ENCODE results near the gene SAMD4A. TPM values are rescaled to one million over a fixed set of nuclear protein-coding genes. Genes with fewer than 3 reads are reported as not detected.

Gene SAMD4A
- total RNA-seq, 6 experiments from 2014 or later, result 33.8 to 53.7 (median 41.0) TPM

DNA sequence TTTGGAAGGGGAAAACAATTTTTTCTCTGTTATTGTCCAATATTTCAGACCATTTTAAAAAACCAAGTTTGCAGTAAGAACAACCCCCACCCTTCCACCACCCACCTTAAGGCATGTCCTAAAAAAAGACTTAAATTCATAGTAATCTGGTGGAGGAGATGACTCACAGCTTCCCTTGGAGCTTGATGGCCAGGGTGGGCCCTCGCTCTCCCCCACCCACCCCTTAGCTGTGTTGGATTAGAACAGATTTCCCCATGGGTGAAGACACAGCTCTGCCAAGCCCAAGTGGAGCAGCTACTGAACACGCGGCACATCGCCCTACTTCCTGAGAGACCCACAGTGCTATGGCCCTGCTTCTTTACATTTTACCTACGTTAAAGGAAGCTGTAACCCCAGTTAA is 195.4 kb downstream of the SAMD4A start:
- Mint-ChIP-seq H3K27ac (0 out of 2 replicates have a peak overlapping the region, but pooled peaks have one; percentile 17), H3K9me3 (no peaks in the 10 kb centered on the region), H3K4me3 (no peak overlapping the region), H3K4me1 (ENCODE audit: low read depth) (peaks cover 16% of the 10 kb centered on the region), H3K27me3 (ENCODE audit: insufficient read depth) (peaks cover 9% of the 10 kb centered on the region), H3K36me3 (ENCODE audit: low read depth) (peaks cover 50% of the 10 kb centered on the region)
- TF ChIP-seq, protein P1, sequence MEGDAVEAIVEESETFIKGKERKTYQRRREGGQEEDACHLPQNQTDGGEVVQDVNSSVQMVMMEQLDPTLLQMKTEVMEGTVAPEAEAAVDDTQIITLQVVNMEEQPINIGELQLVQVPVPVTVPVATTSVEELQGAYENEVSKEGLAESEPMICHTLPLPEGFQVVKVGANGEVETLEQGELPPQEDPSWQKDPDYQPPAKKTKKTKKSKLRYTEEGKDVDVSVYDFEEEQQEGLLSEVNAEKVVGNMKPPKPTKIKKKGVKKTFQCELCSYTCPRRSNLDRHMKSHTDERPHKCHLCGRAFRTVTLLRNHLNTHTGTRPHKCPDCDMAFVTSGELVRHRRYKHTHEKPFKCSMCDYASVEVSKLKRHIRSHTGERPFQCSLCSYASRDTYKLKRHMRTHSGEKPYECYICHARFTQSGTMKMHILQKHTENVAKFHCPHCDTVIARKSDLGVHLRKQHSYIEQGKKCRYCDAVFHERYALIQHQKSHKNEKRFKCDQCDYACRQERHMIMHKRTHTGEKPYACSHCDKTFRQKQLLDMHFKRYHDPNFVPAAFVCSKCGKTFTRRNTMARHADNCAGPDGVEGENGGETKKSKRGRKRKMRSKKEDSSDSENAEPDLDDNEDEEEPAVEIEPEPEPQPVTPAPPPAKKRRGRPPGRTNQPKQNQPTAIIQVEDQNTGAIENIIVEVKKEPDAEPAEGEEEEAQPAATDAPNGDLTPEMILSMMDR (IDR thresholded peaks at IDR 0.05), result no peak
- no peak for DNase-seq

DNA sequence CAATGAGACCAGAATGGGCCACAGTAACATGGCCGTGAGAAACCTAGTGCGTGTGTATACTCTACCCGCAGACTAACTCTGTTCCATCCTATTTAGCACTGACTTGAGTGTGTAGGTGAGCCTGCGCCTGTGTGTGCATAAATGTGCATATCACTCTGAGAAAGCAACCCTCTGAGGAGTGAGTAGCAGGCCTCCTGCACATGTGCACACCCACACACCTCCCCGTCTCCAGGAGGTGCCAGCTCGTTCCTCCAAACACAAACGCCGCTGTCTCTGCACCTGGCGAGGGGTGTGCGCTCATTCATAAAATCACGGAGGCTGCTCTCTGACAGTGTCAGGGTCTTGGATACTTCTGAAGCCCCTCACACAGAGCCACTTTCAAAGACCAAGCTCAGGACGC is 196.8 kb downstream of the SAMD4A start:
- peaks cover 28% of the 10 kb centered on the region for H3K4me1 Mint-ChIP-seq (ENCODE audit: low read depth)
- TF ChIP-seq, protein P1 (IDR thresholded peaks at IDR 0.05), result no peak
- H3K27me3 Mint-ChIP-seq (ENCODE audit: insufficient read depth), result peaks cover 9% of the 10 kb centered on the region
- H3K36me3 Mint-ChIP-seq (ENCODE audit: low read depth), result peaks cover 50% of the 10 kb centered on the region
- H3K9me3 Mint-ChIP-seq, result no peaks in the 10 kb centered on the region
- no peak overlapping the region for H3K4me3 Mint-ChIP-seq
- no peak for DNase-seq
- no peak overlapping the region for H3K27ac Mint-ChIP-seq

DNA sequence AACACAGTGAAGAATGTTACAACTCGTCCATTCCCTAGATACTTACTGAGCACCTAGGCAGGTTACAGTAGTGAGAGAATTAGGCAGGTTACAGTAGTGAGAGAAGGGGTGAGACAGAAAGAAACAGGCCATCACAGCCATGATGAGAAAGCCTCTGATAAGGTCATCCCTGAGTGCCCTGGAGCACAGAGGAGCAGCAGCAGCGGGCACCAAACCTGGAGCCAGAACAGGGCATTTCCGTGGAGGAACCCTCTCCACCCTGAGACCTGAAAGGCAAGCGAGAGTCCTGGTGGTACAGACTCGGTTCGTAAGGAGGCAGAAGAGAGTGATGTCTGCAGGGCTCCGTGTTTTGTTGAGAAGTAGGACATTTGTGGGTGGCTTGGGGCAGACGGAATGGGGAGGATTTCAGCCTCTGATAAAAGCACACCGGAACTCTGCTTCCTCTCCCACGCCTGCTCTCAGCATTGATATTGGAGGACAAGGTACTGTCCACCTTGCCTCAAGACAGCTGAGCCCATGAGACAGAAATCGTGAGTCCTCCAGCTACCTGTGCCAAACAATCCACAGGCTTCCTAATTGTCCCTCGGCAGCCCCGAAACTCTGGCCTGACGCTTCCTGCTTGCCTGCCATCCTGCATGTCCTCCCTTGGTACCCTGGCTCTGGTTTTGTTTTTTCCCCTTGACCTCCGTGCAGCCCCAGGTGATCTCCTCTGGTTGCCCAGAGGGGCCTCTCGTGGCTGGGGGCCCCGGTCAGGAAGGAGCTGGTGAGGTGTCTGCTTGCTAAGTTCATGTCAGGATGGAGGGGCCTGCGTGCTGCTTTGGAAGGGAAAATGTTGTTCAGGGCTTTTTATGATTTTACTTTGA is 199.6 kb downstream of the SAMD4A start:
- DNase-seq, result no peak
- Mint-ChIP-seq H3K27ac (peak overlapping the region; percentile 69), H3K27me3 (ENCODE audit: insufficient read depth) (peaks cover 8% of the 10 kb centered on the region), H3K9me3 (no peaks in the 10 kb centered on the region), H3K4me3 (no peak overlapping the region; the same call in 1 of the 2 replicates), H3K36me3 (ENCODE audit: low read depth) (peaks cover 48% of the 10 kb centered on the region), H3K4me1 (ENCODE audit: low read depth) (peaks cover 37% of the 10 kb centered on the region)
- TF ChIP-seq, protein P1 (IDR thresholded peaks at IDR 0.05), result no peak

DNA sequence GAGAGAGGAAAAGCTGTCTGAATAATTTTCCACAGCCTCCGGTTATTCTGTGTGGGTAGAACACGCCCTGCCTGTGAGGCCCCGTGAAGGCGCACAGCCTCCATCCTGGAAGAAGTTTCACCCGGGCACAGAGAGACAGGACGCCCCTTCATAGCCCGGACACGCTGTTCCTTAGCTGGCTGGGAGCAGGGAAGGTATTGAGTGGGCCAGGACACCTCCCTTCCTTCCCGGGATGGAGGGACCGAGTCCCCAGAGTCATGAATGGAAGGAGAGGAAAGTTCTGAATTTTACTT is 200.2 kb downstream of the SAMD4A start:
- H3K27me3 Mint-ChIP-seq (ENCODE audit: insufficient read depth), result peaks cover 7% of the 10 kb centered on the region
- TF ChIP-seq, protein P1 (IDR thresholded peaks at IDR 0.05), result no peak
- H3K36me3 Mint-ChIP-seq (ENCODE audit: low read depth), result peaks cover 42% of the 10 kb centered on the region
- H3K9me3 Mint-ChIP-seq, result no peaks in the 10 kb centered on the region
- H3K27ac Mint-ChIP-seq, result no peak overlapping the region; the same call in 1 of the 2 replicates
- H3K4me1 Mint-ChIP-seq (ENCODE audit: low read depth), result peaks cover 37% of the 10 kb centered on the region
- no peak overlapping the region for H3K4me3 Mint-ChIP-seq
- no peak for DNase-seq

- Mint-ChIP-seq H3K27me3 (ENCODE audit: insufficient read depth) (peaks cover 9% of the 10 kb centered on the region), H3K36me3 (ENCODE audit: low read depth) (peaks cover 39% of the 10 kb centered on the region), H3K27ac (peak overlapping the region; percentile 63), H3K4me1 (ENCODE audit: low read depth) (peaks cover 37% of the 10 kb centered on the region), H3K9me3 (no peaks in the 10 kb centered on the region), H3K4me3 (no peak overlapping the region)
- TF ChIP-seq, protein P1 (IDR thresholded peaks at IDR 0.05), result no peak
- no peak for DNase-seq
Observed at GRCh38 chr14:54767450-54767849, 200.5 kb downstream of the SAMD4A start.
